HEK293T (cell line): ENCODE data around the gene RTN1.

Source experiments
- BHLHE40 ChIP-seq: fragments of 450-650 bp; IDR thresholded peaks from 2 replicates; pipeline ENCODE4 v1.6.1; 2016; ENCODE audit warnings: mild to moderate bottlenecking, moderate library complexity, borderline replicate concordance
- CTBP1 ChIP-seq: fragments of 450-650 bp; IDR thresholded peaks from 2 replicates; pipeline ENCODE4 v1.6.1; 2016; ENCODE audit warnings: borderline replicate concordance
- ELF4 ChIP-seq: fragments of 450-650 bp; IDR thresholded peaks from 2 replicates; pipeline ENCODE4 v1.6.1; 2017; ENCODE audit warnings: antibody characterized with exemption
- FOXA1 ChIP-seq: fragments of 450-650 bp; IDR thresholded peaks from 2 replicates; pipeline ENCODE4 v1.6.1; 2016; ENCODE audit warnings: mild to moderate bottlenecking
- FOXK2 ChIP-seq: fragments of 450-650 bp; IDR thresholded peaks from 2 replicates; pipeline ENCODE4 v1.6.1; 2016; ENCODE audit warnings: mild to moderate bottlenecking
- FOXM1 ChIP-seq: fragments of 450-650 bp; IDR thresholded peaks from 2 replicates; pipeline ENCODE4 v1.6.1; 2017; ENCODE audit warnings: mild to moderate bottlenecking, borderline replicate concordance
- LEF1 ChIP-seq: fragments of 450-650 bp; IDR thresholded peaks from 2 replicates; pipeline ENCODE4 v1.6.1; 2017; ENCODE audit warnings: mild to moderate bottlenecking, borderline replicate concordance
- NFRKB ChIP-seq: fragments of 450-650 bp; IDR thresholded peaks from 2 replicates; pipeline ENCODE4 v1.6.1; 2016; ENCODE audit warnings: mild to moderate bottlenecking, moderate library complexity
- PKNOX1 ChIP-seq: fragments of 450-650 bp; IDR thresholded peaks from 2 replicates; pipeline ENCODE4 v1.6.1; 2016
- SP1 ChIP-seq: fragments of 450-650 bp; IDR thresholded peaks from 2 replicates; pipeline ENCODE4 v1.6.1; 2017
- SUZ12 ChIP-seq: fragments of 450-650 bp; IDR thresholded peaks from 2 replicates; pipeline ENCODE4 v1.6.1; 2016; ENCODE audit warnings: mild to moderate bottlenecking
- TARDBP ChIP-seq: fragments of 450-650 bp; IDR thresholded peaks from 2 replicates; pipeline ENCODE4 v1.6.1; 2016
- ZNF384 ChIP-seq: fragments of 450-650 bp; IDR thresholded peaks from 2 replicates; pipeline ENCODE4 v1.6.1; 2016

DNA sequence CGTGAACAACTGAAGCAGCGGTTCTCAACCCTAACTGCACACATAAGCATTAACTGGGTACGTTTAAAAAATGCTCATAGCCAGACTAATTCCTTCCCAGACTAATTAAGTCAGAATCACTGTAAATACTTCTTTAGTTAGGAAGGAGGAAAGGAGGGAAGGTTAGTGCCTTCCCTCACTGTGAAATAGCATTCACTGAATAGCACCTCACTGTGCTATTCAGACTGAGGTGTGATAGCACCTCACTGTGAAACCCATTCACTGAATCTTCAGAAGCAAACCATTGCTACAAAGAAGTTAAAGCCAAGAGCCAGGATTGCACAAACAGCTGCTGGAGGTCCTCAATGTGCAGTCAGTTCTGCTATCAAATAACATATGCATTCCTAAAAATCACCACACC is 58.8 kb downstream of the RTN1 start:
- TF ChIP-seq TARDBP (no peak), LEF1 (no peak), SP1 (no peak), ZNF384 (no peak), SUZ12 (no peak), FOXM1 (no peak), PKNOX1 (no peak), NFRKB (no peak), CTBP1 (no peak), ELF4 (no peak), FOXA1 (no peak), BHLHE40 (no peak), FOXK2 (no peak)
